H1 (cell line): ENCODE results near the gene FTCDNL1. TPM values are rescaled to one million over a fixed set of nuclear protein-coding genes. Genes with fewer than 3 reads are reported as not detected.

ENCODE experiments used
- ATF2 ChIP-seq: IDR thresholded peaks from 2 replicates; pipeline ENCODE4 v1.6.1; 2012; ENCODE audit warnings: low read length, inconsistent platforms
- CBX5 ChIP-seq: fragments of 300-800, 300-1000 bp; sonication (generic); IDR thresholded peaks from 2 replicates; pipeline ENCODE4 v1.7.1; 2016; ENCODE audit warnings: antibody characterized with exemption, low read length, low read depth
- CHD7 ChIP-seq: fragments of 300-600 bp; sonication (generic); IDR thresholded peaks from 2 replicates; pipeline ENCODE4 v1.7.1; 2012; ENCODE audit warnings: low read length, moderate library complexity, mild to moderate bottlenecking, inconsistent platforms; ENCODE audit not compliant: insufficient replicate concordance
- FOSL1 ChIP-seq: IDR thresholded peaks from 2 replicates; pipeline ENCODE4 v1.6.1; 2011; ENCODE audit warnings: mild to moderate bottlenecking, low read depth, low read length, moderate library complexity; ENCODE audit not compliant: insufficient read depth
- GABPA ChIP-seq: IDR thresholded peaks from 2 replicates; pipeline ENCODE4 v1.6.1; 2011; ENCODE audit warnings: mild to moderate bottlenecking, low read length, moderate library complexity, borderline replicate concordance; ENCODE audit not compliant: insufficient read depth
- GTF2F1 ChIP-seq: IDR thresholded peaks from 2 replicates; pipeline ENCODE4 v1.6.1; 2012; ENCODE audit warnings: low read depth, low read length, improper control_type of control experiment, borderline replicate concordance
- RAD21 ChIP-seq, 2 experiments: IDR thresholded peaks in 1 of 2; conservative IDR thresholded peaks in 1 of 2; 2 replicates each; pipeline ENCODE4 v1.6.1; 2011; ENCODE audit warnings: low read depth in 2 of 2, low read length in 2 of 2, improper control_type of control experiment in 1 of 2, inconsistent platforms in 1 of 2, mild to moderate bottlenecking in 1 of 2, moderate library complexity in 1 of 2
- RFX5 ChIP-seq: IDR thresholded peaks from 2 replicates; pipeline ENCODE4 v1.6.1; 2011; ENCODE audit warnings: low read depth, low read length, improper control_type of control experiment, borderline replicate concordance
- ZNF274 ChIP-seq: IDR thresholded peaks from 2 replicates; pipeline ENCODE4 v1.7.0; 2012; ENCODE audit warnings: low read length, borderline replicate concordance; ENCODE audit errors: extremely low read depth
- polyA plus RNA-seq, 7 experiments: library from polyadenylated mRNA; depleted of rRNA in 3 of 7; stranded (reverse) in 5 of 7; unstranded in 2 of 7; fragments of >200 nt in 5 of 7; fragments of 200-250 nt in 2 of 7; gene quantifications; 1 replicate in 5 of 7; 2 replicates in 1 of 7; 4 replicates in 1 of 7; pipeline versions ENCODE4 v1.2.1 to v1.2.3, GENCODE V29; 2011 to 2013; ENCODE audit warnings: missing spikeins in 2 of 7, mixed read lengths in 2 of 7
- total RNA-seq: library from RNA; stranded (reverse); fragmentation: NEBNext Ultra II Directional; extraction: Animal tissue kit (Norgen Biotek cat#: 25700); gene quantifications from 2 replicates; pipeline ENCODE4 v1.2.1, GENCODE V29; 2021

Gene FTCDNL1
- total and polyA plus RNA-seq, 2 of the 8 experiments (the other 6 are each of a cell fraction or from before 2014, with no cell fraction given), result 0.41 to 0.97 TPM

GRCh38 chr2:199760574-199760973 is 90.4 kb downstream of the FTCDNL1 start (continued):
- TF ChIP-seq CHD7 (no peak), GABPA (no peak), ATF2 (no peak), CBX5 (no peak), RFX5 (no peak), ZNF274 (no peak), FOSL1 (no peak), GTF2F1 (no peak), RAD21 (IDR thresholded peaks at IDR 0.05 in 1 of 2, conservative IDR thresholded peaks at IDR 0.05 in 1 of 2; ENCODE audit: low read depth in 2 of 2, low read length in 2 of 2) (peak; percentile 48 to 63)
